Endothelial cell of umbilical vein (primary cell): ENCODE measurements around the gene RPP25. TPM values are rescaled to one million over a fixed set of nuclear protein-coding genes. Genes with fewer than 3 reads are reported as not detected.

ENCODE experiments used
- BruUV-seq: library from RNA; stranded (reverse); fragments of 400-500 nt; replicated peaks from 2 replicates; lab custom pipeline; 2021; lab: Mats Ljungman, UMichigan
- CTCF ChIA-PET: fragments of 300-600, 350-600 bp; sonication (Branson Sonifier 250); formaldehyde crosslinking; loops from one replicate; lab custom pipeline; 2021; ENCODE audit warnings: antibody characterized with exemption, inconsistent platforms; lab: Charles Lee
- POLR2A ChIA-PET: fragments of 300-600, 350-600 bp; sonication (Branson Sonifier 250); formaldehyde crosslinking; loops from one replicate; lab custom pipeline; 2021; ENCODE audit warnings: antibody characterized with exemption, inconsistent platforms; lab: Charles Lee
- DNase-seq: peaks from one replicate; pipeline ENCODE4 v3.0.0-alpha.2; 2011; ENCODE audit warnings: low read depth, low spot score
- FAIRE-seq: peaks from 2 replicates; lab custom pipeline; 2011; peaks lifted over from hg19 to GRCh38; lab: Jason Lieb, UNC
- H2AFZ ChIP-seq: 2 replicates; pipeline ENCODE4 v1.6.0; 2012; ENCODE audit warnings: low read depth, low read length, control low read depth, inconsistent platforms
- H3K27ac ChIP-seq: 2 replicates; pipeline ENCODE4 v1.5.1; 2011; ENCODE audit warnings: low read depth, mild to moderate bottlenecking, control low read depth, low read length, moderate library complexity; ENCODE audit not compliant: insufficient read depth
- H3K27me3 ChIP-seq, 2 experiments: 2 replicates each; pipeline versions ENCODE4 v1.6.0 to v1.6.1; 2011; ENCODE audit warnings: low read length in 2 of 2, mixed read lengths in 1 of 2; ENCODE audit not compliant: control insufficient read depth in 2 of 2, insufficient read depth in 2 of 2
- H3K36me3 ChIP-seq, 2 experiments: 2 replicates in 1 of 2; 3 replicates in 1 of 2; pipeline ENCODE4 v1.5.1; 2011; ENCODE audit warnings: low read length in 2 of 2, mild to moderate bottlenecking in 1 of 2, moderate library complexity in 1 of 2; ENCODE audit not compliant: control insufficient read depth in 2 of 2, insufficient read depth in 2 of 2; ENCODE audit errors: extremely low read depth in 1 of 2
- H3K4me1 ChIP-seq: 3 replicates; pipeline ENCODE4 v1.5.1; 2011; ENCODE audit warnings: mild to moderate bottlenecking, low read length; ENCODE audit not compliant: control insufficient read depth, insufficient read depth; ENCODE audit errors: extremely low read depth
- H3K4me2 ChIP-seq: 2 replicates; pipeline ENCODE4 v1.6.1; 2011; ENCODE audit warnings: low read length, control low read depth, mixed read lengths; ENCODE audit not compliant: insufficient read depth
- H3K4me3 ChIP-seq, 3 experiments: fragments of 200-600 bp in 1 of 3; sonication (generic), shearing (Covaris generic) in 1 of 3; replicated peaks in 1 of 3; 2 replicates each; pipeline ENCODE4 v1.5.1; 2011 to 2016; ENCODE audit warnings: control low read depth in 3 of 3, low read length in 3 of 3, mild to moderate bottlenecking in 2 of 3, inconsistent platforms in 1 of 3, low read depth in 1 of 3, moderate library complexity in 1 of 3; ENCODE audit not compliant: insufficient read depth in 1 of 3
- H3K79me2 ChIP-seq: 2 replicates; pipeline ENCODE4 v1.6.0; 2012; ENCODE audit warnings: low read length, inconsistent platforms; ENCODE audit not compliant: control insufficient read depth, insufficient read depth
- H3K9ac ChIP-seq: replicated peaks from 2 replicates; pipeline ENCODE3; 2011; ENCODE audit warnings: low read length, control low read depth; ENCODE audit not compliant: insufficient read depth; ENCODE audit errors: extremely low read depth
- H3K9me1 ChIP-seq: replicated peaks from 3 replicates; pipeline ENCODE4 v1.6.0; 2011; ENCODE audit warnings: mild to moderate bottlenecking, low read length; ENCODE audit not compliant: control insufficient read depth, insufficient read depth; ENCODE audit errors: extremely low read depth
- H3K9me3 ChIP-seq: replicated peaks from 2 replicates; pipeline ENCODE4 v1.5.1; 2012; ENCODE audit warnings: low read length, inconsistent platforms; ENCODE audit not compliant: control insufficient read depth, insufficient read depth
- H4K20me1 ChIP-seq: replicated peaks from 2 replicates; pipeline ENCODE3; 2011; ENCODE audit warnings: mild to moderate bottlenecking, low read length; ENCODE audit not compliant: control insufficient read depth, insufficient read depth; ENCODE audit errors: extremely low read depth
- EZH2 ChIP-seq: IDR thresholded peaks from 2 replicates; pipeline ENCODE4 v1.6.1; 2012; ENCODE audit warnings: borderline replicate concordance, low read depth, mild to moderate bottlenecking, moderate library complexity, low read length, inconsistent platforms; ENCODE audit not compliant: severe bottlenecking
- FOS ChIP-seq: IDR thresholded peaks from 2 replicates; pipeline ENCODE4 v1.6.1; 2011; ENCODE audit warnings: mild to moderate bottlenecking, low read length, moderate library complexity, borderline replicate concordance; ENCODE audit not compliant: insufficient read depth
- GATA2 ChIP-seq: IDR thresholded peaks from 2 replicates; pipeline ENCODE4 v1.7.0; 2011; ENCODE audit warnings: low read depth, mild to moderate bottlenecking, moderate library complexity, mixed read lengths, low read length; ENCODE audit not compliant: insufficient read length, insufficient read depth
- JUN ChIP-seq: IDR thresholded peaks from 2 replicates; pipeline ENCODE4 v1.6.1; 2011; ENCODE audit warnings: borderline replicate concordance, low read depth; ENCODE audit not compliant: insufficient read length, insufficient read depth
- MYC ChIP-seq: IDR thresholded peaks from one replicate; pipeline ENCODE4 v1.6.1; 2011; ENCODE audit warnings: mild to moderate bottlenecking, low read depth, low read length
- POLR2A ChIP-seq: IDR thresholded peaks from 2 replicates; pipeline ENCODE4 v1.6.1; 2012; ENCODE audit warnings: low read depth, mild to moderate bottlenecking, control low read depth, low read length
- POLR2AphosphoS5 ChIP-seq: IDR thresholded peaks from 2 replicates; pipeline ENCODE4 v1.6.1; 2012; ENCODE audit warnings: low read depth, mild to moderate bottlenecking, control low read depth, low read length, moderate library complexity; ENCODE audit not compliant: insufficient read depth
- dilution Hi-C: fragments of 300-500 bp; cut with MboI; formaldehyde crosslinking; loops from one replicate; pipeline ENCODE4 v1.15.0; 2019; ENCODE audit warnings: low sequenced_read_pairs; ENCODE audit not compliant: extremely low pct_ligation_motif_present
- intact Hi-C: fragments of 100-400 bp; cut with micrococcal nuclease; formaldehyde crosslinking; loops from one replicate; pipeline ENCODE4 v1.10.0; 2022
- polyA plus RNA-seq, 4 experiments: library from polyadenylated mRNA; depleted of rRNA in 3 of 4; stranded (reverse) in 3 of 4; unstranded in 1 of 4; fragments of >200 nt; gene quantifications; 2 replicates each; pipeline versions ENCODE4 v1.2.1 to v1.2.3, GENCODE V29; 2011 to 2012; ENCODE audit warnings: missing spikeins in 1 of 4
- total RNA-seq: library from RNA; stranded (reverse); gene quantifications from 2 replicates; pipeline ENCODE4 v1.2.3, GENCODE V29; 2021
- TF ChIP-seq, protein P1 (sequence below), 2 donors: IDR thresholded peaks; 1 replicate in 1 of 2; 2 replicates in 1 of 2; pipeline ENCODE4 v1.5.1; 2011; ENCODE audit warnings: low read length in 2 of 2, mild to moderate bottlenecking in 2 of 2, moderate library complexity in 2 of 2, control low read depth in 1 of 2, inconsistent platforms in 1 of 2, low read depth in 1 of 2; ENCODE audit not compliant: insufficient read depth in 1 of 2; ENCODE audit errors: extremely low read depth in 1 of 2
- TF ChIP-seq, protein P2 (sequence below): IDR thresholded peaks from 2 replicates; pipeline ENCODE4 v1.6.1; 2011; ENCODE audit not compliant: insufficient read depth, insufficient read length

RPP25 gene
- total and polyA plus RNA-seq, 2 donors (not counting 3 experiments of a cell fraction or from before 2014, with no cell fraction given), result 10.1 to 13.8 TPM

GRCh38 chr15:74928771-74929198 is 27.8 kb downstream of the RPP25 start:
- Histone ChIP-seq H3K27ac (no peak overlapping the region), H3K9ac (no peak overlapping the region), H3K36me3 (peaks cover 5 to 11% of the 10 kb centered on the region in 2 experiments), H3K79me2 (peaks cover 45% of the 10 kb centered on the region), H3K4me1 (no peaks in the 10 kb centered on the region), H3K4me3 (no peak overlapping the region), H3K9me3 (no peaks in the 10 kb centered on the region), H4K20me1 (no peaks in the 10 kb centered on the region), H3K27me3 (no peaks in the 10 kb centered on the region), H3K4me2 (no peak overlapping the region), H3K9me1 (no peaks in the 10 kb centered on the region), H2AFZ (no peak overlapping the region)
- FAIRE-seq, result no peak
- ChIA-PET POLR2A (no interaction called here), CTCF (no interaction called here)
- BruUV-seq, result no TSS peak
- dilution Hi-C loops (no loop called here), intact Hi-C loops (no loop called here)
- TF ChIP-seq POLR2A, result no peak
- TF ChIP-seq, protein P1, sequence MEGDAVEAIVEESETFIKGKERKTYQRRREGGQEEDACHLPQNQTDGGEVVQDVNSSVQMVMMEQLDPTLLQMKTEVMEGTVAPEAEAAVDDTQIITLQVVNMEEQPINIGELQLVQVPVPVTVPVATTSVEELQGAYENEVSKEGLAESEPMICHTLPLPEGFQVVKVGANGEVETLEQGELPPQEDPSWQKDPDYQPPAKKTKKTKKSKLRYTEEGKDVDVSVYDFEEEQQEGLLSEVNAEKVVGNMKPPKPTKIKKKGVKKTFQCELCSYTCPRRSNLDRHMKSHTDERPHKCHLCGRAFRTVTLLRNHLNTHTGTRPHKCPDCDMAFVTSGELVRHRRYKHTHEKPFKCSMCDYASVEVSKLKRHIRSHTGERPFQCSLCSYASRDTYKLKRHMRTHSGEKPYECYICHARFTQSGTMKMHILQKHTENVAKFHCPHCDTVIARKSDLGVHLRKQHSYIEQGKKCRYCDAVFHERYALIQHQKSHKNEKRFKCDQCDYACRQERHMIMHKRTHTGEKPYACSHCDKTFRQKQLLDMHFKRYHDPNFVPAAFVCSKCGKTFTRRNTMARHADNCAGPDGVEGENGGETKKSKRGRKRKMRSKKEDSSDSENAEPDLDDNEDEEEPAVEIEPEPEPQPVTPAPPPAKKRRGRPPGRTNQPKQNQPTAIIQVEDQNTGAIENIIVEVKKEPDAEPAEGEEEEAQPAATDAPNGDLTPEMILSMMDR (IDR thresholded peaks at IDR 0.05; ENCODE audit: extremely low read depth in 1 of 2, insufficient read depth in 1 of 2, low read depth in 1 of 2, low read length in 2 of 2), result no peak
- TF ChIP-seq MYC, result no peak
- TF ChIP-seq, protein P2, sequence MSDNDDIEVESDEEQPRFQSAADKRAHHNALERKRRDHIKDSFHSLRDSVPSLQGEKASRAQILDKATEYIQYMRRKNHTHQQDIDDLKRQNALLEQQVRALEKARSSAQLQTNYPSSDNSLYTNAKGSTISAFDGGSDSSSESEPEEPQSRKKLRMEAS, result no peak
- TF ChIP-seq JUN, result no peak
- TF ChIP-seq GATA2, result no peak
- TF ChIP-seq EZH2, result no peak
- TF ChIP-seq POLR2AphosphoS5, result no peak
- no peak for TF ChIP-seq FOS
- no peak for DNase-seq
